ENCODE results near the gene CCDC186.

DNA sequence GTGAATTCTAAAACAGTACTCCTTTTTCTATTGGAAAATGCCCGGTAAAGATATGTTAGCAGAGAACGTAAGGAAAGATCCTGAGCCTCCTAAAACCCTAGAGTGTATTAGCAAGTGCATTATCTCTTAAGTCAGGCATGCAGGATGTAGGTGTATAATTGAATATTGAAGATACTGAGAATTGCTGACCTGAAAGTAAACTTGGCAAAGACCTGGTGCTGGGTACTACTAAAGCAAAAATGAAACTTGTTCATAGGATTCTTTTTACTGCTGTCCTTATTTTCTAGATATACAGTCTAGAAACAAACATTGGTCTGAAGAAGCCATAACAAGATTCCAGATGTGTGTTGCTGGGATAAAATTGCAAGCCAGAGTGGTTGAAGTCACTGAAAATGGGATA lies 46.3 kb upstream of the CCDC186 start:
- TF ChIP-seq, protein P1, sequence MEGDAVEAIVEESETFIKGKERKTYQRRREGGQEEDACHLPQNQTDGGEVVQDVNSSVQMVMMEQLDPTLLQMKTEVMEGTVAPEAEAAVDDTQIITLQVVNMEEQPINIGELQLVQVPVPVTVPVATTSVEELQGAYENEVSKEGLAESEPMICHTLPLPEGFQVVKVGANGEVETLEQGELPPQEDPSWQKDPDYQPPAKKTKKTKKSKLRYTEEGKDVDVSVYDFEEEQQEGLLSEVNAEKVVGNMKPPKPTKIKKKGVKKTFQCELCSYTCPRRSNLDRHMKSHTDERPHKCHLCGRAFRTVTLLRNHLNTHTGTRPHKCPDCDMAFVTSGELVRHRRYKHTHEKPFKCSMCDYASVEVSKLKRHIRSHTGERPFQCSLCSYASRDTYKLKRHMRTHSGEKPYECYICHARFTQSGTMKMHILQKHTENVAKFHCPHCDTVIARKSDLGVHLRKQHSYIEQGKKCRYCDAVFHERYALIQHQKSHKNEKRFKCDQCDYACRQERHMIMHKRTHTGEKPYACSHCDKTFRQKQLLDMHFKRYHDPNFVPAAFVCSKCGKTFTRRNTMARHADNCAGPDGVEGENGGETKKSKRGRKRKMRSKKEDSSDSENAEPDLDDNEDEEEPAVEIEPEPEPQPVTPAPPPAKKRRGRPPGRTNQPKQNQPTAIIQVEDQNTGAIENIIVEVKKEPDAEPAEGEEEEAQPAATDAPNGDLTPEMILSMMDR (IDR thresholded peaks at IDR 0.05; ENCODE audit: low read depth, low read length): no peak
- TF ChIP-seq EZH2phosphoT487 (IDR thresholded peaks at IDR 0.05; ENCODE audit: low read depth): no peak
